ENCODE data around the gene ARHGAP4. TPM values are rescaled to one million over a fixed set of nuclear protein-coding genes. Genes with fewer than 3 reads are reported as not detected.

Gene ARHGAP4
- total RNA-seq, 2 donors from 2014 or later = 7.6 to 8.9 TPM

DNA sequence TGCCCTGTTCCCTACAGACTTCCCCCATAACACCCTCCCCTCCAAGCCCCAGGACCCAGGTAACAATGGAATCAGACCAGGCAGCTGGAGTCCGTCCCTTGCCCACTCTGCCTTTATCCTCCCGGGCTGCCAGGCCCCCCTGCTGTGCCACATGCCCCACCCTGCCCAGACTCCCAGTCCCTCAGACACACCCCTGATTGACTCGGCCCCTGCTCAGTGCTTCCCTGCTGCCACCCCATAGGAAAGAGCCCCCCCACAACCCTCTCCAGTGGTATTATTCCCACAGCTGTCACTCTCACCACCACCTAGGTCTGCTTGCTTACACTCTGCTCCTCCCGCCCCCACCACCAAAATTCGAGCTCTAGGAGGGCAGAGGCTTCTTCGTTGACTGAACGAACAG, 13.5 kb upstream of the ARHGAP4 start:
- no peak overlapping the region for H3K4me3 ChIP-seq
- TF ChIP-seq, protein P1, sequence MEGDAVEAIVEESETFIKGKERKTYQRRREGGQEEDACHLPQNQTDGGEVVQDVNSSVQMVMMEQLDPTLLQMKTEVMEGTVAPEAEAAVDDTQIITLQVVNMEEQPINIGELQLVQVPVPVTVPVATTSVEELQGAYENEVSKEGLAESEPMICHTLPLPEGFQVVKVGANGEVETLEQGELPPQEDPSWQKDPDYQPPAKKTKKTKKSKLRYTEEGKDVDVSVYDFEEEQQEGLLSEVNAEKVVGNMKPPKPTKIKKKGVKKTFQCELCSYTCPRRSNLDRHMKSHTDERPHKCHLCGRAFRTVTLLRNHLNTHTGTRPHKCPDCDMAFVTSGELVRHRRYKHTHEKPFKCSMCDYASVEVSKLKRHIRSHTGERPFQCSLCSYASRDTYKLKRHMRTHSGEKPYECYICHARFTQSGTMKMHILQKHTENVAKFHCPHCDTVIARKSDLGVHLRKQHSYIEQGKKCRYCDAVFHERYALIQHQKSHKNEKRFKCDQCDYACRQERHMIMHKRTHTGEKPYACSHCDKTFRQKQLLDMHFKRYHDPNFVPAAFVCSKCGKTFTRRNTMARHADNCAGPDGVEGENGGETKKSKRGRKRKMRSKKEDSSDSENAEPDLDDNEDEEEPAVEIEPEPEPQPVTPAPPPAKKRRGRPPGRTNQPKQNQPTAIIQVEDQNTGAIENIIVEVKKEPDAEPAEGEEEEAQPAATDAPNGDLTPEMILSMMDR (IDR thresholded peaks at IDR 0.05) = no peak
- H3K4me1 ChIP-seq = peaks cover 0 to 4% of the 10 kb centered on the region in 2 donors
- no peak overlapping the region for H3K27ac ChIP-seq
- no peaks in the 10 kb centered on the region for H3K27me3 ChIP-seq
- H3K9me3 ChIP-seq = no peaks in the 10 kb centered on the region
- H3K36me3 ChIP-seq = no peaks in the 10 kb centered on the region
- no peak for DNase-seq (ENCODE audit: low spot score)

- H3K27me3 ChIP-seq = no peaks in the 10 kb centered on the region
- no peak for DNase-seq (ENCODE audit: low spot score)
Measured at GRCh38 chrX:153938226-153938786, 12.2 kb upstream of the ARHGAP4 start.

GRCh38 chrX:153937056-153937455, 11.0 kb upstream of the ARHGAP4 start:
- TF ChIP-seq, protein P1 (IDR thresholded peaks at IDR 0.05) = no peak
- Histone ChIP-seq H3K27me3 (no peaks in the 10 kb centered on the region), H3K4me3 (no peak overlapping the region), H3K4me1 (peaks cover 0 to 15% of the 10 kb centered on the region in 2 donors), H3K27ac (no peak overlapping the region), H3K36me3 (peaks cover 2% of the 10 kb centered on the region), H3K9me3 (no peaks in the 10 kb centered on the region)
- no peak for DNase-seq (ENCODE audit: low spot score)

More at GRCh38 chrX:153938226-153938786, 12.2 kb upstream of the ARHGAP4 start:
- Histone ChIP-seq H3K27ac (no peak overlapping the region), H3K4me3 (no peak overlapping the region), H3K9me3 (no peaks in the 10 kb centered on the region), H3K36me3 (no peaks in the 10 kb centered on the region), H3K4me1 (peaks cover 0 to 14% of the 10 kb centered on the region in 2 donors)
- TF ChIP-seq, protein P1 (IDR thresholded peaks at IDR 0.05) = no peak

- Histone ChIP-seq H3K4me3 (peak overlapping the region; percentile 45 to 65), H3K4me1 (peaks cover 0 to 15% of the 10 kb centered on the region in 2 donors), H3K27me3 (no peaks in the 10 kb centered on the region), H3K36me3 (peaks cover 18% of the 10 kb centered on the region), H3K27ac (peak overlapping the region in 1 of 2 donors; percentile 43), H3K9me3 (no peaks in the 10 kb centered on the region)
- no peak for DNase-seq (ENCODE audit: low spot score)
- TF ChIP-seq, protein P1 (IDR thresholded peaks at IDR 0.05) = no peak
Measured at GRCh38 chrX:153935326-153935851, 9.3 kb upstream of the ARHGAP4 start.

DNA sequence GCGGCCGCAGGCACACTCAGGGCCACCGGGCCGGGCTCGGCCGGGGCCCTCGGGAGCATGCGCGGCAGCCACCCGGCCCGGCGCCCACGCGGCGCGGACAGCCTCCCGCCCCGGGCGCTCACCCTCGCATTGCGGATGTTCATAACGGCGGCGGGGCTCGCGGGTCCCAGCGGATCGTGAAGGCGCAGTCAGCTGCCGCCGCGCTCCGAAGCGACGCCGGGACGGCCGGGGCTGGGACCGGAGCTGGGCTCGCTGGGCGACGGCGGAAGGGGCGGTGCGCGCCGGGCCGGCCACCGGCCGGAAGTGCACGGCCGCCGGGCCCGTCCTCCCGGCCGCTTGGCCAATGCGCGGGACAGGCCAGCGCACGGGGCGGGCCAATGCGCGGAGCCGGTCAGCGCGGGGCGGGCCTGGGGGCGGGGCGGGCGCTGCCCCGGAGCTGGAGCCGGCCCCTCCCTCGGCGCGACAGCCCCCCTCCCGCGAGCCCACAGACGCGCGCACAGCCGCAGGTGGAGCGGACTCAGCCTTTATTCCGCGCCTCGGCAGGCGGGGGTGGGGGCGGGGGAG, 8.8 kb upstream of the ARHGAP4 start, which contains the start of gene NAA10:
TSS of gene NAA10 (minus strand) at position 276 of the 564 bp plus-strand sequence. CDS start at position 143, 133 bp downstream.
- peaks cover 0 to 15% of the 10 kb centered on the region in 2 donors for H3K4me1 ChIP-seq
- H3K9me3 ChIP-seq = no peaks in the 10 kb centered on the region
- H3K27me3 ChIP-seq = no peaks in the 10 kb centered on the region
- H3K4me3 ChIP-seq = peak within 1 kb of the TSS; percentile 65
- peaks cover 23% of the 10 kb centered on the region for H3K36me3 ChIP-seq
- TF ChIP-seq, protein P1 (IDR thresholded peaks at IDR 0.05) = no peak
- DNase-seq (ENCODE audit: low spot score) = no peak
- peak within 1 kb of the TSS; percentile 43 to 58 for H3K27ac ChIP-seq

Data from right atrium auricular region (tissue), 2 donors.